HK-2 (cell line): ENCODE measurements around the gene ADGRL3.

Experiments
- DNase-seq: peaks from one replicate; pipeline ENCODE4 v3.0.0-alpha.2; 2018; ENCODE audit not compliant: unreplicated experiment

Gene ADGRL3

DNA sequence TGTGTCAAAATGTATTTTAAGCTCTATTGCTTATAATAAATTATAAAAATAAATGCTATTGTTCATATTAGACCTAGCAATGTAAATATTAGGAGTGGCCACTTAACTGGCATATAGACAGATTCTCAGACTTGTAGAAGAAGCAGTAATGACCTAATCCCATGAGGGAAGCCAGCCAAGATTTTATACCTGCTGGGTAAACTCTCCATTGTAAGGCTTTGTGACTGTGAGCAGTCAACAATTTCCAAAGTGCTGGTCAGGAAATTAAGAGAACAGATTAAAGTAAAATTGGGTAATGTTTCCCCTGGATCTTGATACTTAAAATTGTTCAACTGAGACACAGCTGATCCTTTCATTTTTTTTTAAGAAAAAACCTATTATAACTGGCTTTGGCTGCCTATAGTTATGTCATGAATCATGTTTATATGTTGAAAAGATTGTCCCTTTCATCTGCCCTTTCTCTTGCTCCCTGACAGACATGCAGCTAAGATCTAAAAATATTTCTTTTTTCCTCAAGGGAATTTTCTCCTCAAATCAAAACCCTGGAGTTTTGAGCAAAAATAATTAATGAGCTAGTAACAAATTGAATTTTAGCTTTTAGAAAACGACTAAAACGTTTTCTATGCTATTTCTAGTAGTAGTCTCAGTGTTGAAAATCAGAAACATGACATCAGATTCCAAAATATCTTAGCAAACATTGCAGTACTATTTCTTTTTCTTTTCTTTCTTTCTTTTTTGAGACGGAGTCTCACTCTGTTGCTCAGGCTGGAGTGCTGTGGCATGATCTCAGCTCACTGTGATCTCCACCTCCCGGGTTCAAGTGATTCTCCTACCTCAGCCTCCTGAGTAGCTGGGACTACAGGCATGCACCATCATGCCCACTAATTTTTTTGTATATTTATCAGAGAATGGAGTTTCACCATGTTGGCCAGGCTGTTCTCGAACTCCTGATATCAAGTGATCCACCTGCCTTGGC, 77.9 kb downstream of the ADGRL3 start:
- no peak for DNase-seq

DNA sequence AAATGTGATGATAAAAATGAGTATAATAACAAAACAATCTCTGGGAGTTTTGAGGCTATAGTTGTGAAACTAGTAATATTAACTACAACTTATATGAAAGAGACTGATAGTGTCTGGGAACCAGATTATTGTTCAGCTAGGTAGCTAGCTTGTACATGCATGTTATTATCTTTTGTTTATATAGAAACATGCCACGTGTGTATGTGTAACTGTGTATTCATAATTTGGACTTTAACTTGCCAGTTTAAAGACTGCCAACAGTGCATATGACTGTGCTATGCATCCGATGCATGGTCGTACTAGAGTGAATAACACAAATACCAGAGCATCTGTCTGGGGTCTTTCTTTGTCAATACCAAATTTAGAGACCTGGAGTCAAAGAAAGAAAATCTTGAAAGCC, 92.2 kb downstream of the ADGRL3 start:
- DNase-seq, result no peak

DNA sequence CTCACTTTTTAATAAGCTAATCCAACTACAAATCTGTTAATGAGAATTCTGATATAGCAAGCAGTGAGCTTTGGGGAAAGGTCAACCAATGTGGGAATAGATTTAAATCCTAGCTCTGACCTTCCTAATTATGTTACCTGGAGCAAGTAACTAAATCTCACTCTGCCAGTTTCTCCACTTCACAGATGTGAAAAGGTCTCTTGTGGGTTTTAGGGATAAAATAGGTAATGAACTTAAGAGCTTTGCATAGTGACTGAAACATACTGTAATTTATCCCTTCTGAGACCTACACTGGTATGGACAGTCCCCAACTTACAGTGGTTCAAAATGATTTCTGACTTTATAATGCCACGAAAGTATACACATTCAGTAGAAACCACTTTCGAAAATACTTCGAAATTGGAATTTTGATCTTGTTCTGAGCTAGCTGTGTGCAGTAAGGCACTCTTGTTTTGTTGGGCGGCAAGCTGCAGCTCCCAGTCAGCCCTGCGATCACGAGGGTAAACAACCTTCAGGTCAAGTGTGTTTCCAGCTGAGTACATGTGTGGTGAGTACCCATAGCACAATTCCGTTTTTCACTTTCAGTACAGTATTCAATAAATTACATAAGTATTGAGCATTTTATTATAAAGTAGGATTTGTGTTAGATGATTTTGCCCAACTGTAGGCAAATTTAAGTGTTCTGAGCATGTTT, 93.7 kb downstream of the ADGRL3 start:
- DNase-seq, result no peak

DNA sequence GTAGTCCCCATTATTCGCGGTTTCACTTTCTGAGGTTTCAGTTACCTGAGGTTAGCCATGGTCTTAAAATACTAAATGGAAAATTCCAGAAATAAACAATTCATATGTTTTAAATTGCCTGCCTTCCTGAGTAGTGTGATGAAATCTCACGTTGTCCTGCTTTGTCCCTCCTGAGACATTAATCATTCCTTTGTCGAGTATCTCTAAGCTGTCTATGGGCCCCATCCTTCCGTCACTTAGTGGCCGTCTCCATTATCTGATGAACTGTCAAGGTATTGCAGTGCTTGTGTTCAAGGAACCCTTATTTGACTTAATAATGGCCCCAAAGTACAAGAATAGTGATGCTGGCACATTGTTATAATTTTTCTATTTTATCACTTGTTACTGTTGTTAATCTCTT, 94.8 kb downstream of the ADGRL3 start:
- no peak for DNase-seq

DNA sequence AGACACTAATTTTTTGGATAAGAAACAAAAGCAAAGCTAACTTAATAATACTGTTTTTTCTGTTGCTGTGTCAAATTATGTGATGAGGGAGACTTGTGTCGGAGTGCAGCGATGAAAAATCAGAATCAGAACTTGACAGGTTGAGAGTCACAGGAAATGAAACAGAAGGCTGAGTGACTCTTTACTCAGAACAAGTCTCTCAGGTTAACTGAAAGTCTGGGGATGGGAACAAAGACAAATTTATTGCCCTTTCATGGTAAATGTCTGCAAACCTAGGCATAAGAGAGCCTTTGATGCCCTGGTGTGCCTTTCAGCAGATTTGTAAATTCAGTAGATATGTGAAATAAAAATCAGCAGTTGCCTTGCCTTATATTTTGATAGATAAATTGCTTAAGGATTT, 96.0 kb downstream of the ADGRL3 start:
- DNase-seq, result no peak

DNA sequence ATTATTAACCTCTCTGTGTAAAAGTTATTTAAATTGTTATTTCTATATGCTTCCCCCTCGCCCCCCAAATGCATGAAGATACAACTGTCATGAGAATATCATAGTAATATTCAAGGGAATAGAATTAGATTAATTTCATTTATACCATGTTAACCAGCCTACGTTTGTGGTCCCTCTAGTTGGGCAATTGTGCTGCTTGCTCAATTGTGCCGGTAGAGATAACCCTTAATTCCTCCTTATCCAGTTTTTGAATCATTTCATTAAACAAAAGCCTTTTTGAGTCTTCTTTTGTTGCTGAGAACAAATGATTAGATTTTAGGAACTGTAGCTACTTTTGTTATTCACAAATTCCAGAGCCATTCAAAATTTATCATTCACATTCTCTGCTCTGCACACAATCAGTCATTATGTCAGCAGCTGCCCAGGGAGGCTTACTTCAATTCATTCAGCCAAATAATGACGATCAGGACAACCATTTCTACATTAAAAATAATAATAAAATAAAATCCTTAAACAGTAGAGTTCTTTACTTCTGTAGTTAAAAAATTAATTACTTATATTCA, 98.1 kb downstream of the ADGRL3 start:
- DNase-seq, result no peak

DNA sequence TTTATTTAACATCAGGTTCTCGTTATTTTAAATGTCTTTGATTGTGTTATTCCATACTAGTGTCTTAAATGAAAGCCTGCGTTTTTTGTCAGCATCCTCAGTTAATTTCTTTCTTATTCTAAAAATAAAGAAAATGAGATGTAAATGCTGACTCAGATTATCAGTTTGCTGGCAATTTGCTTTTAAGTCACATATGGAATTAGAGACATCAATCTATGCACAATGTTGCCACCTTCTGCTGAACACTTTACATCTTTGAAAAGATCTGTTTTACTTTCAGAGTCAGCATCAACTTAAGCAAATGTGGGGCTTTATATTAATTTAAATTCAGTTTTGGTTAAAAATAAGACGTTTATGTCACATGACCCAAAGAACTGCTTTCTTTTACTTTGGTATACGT, 99.2 kb downstream of the ADGRL3 start:
- no peak for DNase-seq

DNA sequence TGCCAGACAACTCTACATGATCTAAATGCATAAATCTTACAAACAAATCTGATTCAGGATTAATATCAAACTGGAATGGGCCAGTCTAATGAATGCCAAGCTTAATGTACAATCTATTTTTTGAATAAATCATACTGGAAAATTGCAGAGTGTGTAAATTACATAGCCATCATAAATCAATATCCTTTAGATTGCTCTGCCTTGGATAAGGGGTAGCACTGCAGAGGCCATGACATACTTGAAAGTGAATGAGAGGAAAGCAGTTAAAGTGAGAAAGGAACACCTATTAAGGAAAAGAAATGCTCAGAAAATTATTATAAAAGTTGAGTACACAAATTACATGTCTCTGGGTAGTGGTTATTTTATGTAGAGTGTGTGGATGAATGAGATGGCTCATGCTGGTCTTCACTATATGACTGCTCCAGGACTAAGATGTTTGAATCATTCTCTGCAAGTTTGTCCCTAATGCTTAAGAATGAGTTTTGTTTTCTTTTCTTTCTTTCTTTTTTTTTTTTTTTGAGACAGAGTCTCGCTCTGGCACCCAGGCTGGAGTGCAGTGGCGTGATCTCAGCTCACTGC, 100.2 kb downstream of the ADGRL3 start:
- DNase-seq, result no peak

DNA sequence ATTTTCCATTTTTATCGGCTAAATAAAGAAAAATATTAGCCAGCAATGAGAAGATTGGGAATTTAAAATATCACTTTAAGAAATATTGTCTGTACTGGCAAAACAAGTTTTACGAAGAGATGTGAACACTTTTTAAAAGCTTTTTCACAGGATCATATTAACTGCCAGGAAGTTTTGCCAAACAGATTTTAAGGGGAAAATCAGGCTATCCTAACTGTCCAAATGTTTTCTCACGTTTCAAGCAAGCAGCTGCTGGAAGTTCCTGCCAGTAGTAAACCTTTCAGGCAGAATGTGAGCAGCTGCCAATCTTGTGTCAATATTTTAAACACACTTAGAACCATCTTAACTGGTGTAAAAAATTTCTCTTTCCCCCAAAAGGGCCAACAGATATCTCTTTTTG, 101.1 kb downstream of the ADGRL3 start:
- DNase-seq, result no peak

DNA sequence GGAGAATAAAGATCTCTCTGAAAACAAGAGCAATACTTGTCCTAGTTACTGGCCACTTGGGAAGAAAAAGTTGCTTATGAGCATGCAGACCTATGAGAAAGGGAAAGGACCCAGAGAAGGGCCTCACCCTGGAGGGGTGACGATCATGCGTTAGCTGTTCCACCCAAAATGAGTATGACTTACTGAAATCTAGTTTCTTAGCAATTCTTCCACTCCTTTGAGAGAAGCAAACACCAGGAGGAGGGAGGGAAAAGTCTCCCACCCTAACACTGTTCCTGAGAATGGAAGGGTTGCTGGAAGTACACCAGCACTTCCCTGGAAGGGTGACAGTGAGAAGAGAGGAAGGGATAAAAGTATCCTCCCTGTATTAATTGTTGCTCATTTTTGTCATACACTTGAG, 107.9 kb downstream of the ADGRL3 start:
- no peak for DNase-seq

DNA sequence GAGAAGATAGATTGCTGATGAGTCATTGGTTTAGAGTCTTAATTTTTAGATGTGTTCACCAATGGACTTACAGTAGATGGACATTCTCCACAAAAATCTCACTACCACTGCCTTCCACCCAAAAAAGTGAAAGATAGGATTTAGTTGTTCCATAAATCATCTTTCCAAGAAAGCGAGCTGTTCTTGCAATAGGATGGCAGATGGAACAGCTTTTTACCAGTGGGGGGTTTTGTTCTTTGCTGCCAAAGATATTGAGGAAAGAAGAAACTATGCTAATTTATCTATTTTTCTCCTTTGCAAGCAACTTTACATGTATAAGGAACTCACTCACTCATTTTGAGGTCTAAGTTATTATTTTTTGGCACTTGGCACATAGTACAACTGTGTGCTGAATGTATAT, 109.5 kb downstream of the ADGRL3 start:
- DNase-seq, result no peak

DNA sequence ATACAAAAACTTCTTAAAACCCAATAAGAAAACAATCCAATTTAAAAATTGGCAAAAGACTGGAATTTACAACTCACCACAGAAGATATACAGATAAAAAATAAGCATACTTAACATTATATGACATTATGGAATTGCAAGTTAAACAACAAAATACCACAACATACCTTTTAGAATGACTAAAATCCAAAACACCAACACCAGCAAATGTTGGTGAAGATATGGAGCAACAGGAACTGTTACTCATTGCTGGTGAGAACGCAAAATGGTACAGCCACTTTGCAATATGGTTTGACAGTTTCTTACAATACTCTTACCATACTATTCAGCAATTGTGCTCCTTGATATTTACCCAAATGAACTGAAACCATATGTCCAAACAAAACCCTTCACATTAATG, 112.4 kb downstream of the ADGRL3 start:
- DNase-seq, result no peak

DNA sequence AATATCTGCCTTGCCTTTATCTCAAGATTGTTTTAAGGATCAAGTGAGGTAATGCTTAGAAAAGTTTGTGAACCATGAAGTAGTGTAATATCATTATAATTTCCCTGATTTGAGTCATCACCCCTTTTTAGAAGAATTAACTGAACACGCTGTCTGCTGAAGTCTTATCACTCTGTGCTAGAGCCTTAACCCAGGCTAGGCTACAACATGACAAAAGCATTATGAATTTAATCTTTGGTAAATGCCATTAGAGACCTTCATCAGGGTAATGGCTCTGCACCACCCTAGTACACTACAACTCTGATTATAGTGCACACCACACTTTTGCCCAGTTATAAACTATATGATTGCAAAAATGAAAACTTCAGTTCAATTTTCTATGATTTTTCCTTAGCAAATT, 118.3 kb downstream of the ADGRL3 start:
- DNase-seq, result no peak

DNA sequence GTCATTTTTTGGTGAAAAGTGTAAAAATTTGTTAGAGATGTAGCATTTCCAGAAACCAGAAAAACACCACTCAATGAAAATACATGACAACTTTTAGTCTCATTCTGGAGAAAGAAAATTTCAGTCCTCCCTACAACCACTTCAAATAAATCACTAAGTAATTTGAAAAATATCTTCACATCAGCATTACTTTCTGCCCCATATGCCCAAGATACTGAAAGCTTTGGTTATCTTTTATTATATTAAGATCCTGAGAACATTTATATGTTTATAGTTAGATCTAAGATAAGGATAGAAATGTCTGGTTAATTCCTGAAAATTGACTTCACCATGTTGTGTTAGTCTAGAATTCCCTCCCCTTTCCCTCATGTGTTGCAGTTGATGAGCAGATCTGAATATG, 119.0 kb downstream of the ADGRL3 start:
- DNase-seq, result no peak

DNA sequence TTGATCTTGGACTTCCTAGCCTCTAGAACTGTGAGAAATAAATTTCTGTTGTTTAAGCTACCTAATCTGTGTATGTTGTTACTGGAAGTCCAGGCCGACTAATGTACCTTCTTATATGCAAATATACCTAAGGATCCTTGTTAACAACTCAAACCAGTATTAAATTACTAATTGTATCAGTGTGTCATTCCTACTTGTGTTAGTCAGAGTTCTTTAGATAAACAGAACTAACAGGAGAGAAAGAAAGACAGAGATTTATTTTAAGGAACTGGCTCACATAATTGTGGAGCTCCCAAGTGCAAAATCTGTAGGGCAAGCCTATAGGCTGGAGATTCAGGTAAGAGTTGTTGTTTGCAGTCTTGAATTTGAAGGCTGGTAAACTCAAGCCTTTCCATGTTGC, 120.0 kb downstream of the ADGRL3 start:
- DNase-seq, result no peak

DNA sequence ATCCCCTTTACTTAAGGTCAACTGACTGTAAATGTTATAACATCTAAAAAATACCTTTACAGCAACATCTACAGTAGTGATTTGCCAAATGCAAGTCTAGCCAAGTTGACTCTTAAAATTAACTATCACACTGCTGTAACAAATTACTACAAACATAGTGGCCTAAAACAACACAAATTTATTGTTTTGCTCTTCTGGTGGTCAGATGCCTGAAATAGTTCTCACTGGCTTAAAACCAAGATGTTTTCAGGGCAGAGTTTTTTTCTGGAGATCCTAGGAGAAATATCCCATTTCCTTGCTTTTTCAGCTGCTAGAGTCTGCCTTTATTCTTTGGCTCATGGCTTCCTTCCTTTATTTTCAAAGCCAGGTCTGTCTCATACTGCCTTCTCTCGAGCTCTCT, 120.5 kb downstream of the ADGRL3 start:
- no peak for DNase-seq

DNA sequence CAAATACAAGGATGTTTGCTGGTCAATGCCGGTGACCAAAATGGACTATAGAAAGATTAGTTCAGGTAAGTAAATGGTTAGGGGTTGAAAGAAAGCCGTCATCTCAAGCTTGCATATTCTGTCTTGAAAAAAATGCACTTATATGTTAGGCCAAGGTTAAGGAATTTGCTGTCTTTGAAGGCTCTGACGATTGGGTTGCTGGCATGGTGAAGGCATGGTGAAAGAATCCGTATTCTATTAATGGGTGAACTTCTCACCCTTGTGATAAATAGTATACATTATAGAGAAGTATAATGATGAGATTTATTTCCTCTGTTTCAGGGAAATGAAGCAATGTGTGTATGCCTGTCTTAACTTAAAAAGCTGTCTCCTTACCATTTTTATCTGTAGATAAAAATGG, 132.6 kb downstream of the ADGRL3 start:
- DNase-seq, result no peak

DNA sequence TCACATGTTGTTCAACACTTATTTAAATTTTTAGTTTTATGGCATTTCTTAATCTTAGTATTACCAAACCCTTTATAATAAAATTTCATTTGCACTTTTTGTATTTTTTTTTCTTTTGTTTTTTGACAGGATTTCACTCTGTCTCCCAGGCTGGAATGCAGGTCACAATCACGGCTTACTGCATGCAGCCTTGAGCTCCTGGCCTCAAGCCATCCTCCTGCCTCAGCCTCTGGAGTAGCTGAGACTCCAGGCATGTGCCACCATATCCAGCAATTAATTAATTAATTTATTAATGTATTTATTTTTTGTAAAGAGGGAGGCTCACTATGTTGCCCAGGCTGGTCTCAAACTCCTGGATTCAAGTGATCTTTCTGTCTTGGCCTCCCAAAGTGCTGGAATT, 133.4 kb downstream of the ADGRL3 start:
- DNase-seq, result no peak

DNA sequence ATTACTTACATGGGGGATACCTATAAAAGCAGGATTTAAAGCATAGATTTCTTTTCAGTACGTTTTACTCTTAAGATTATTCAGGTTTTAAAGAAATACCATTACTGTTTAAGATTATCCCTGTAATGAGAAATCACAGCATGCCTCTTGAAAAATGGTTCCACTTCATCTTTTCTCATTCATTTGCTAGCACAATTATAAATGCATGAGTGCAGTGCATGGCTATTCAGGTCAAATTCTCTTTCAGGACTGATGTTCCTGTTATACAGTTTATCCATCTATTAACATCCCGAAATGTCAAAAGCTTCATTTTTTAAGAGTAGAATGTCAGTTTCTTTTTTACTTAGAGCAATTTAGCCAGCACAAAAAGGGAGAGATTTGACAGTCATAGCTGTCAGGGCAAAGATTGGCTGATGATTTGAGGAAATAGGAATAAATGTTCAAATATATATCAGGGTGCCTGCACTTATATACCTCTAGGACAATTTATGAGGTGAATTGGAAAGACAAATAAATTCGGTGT, 135.2 kb downstream of the ADGRL3 start:
- no peak for DNase-seq

DNA sequence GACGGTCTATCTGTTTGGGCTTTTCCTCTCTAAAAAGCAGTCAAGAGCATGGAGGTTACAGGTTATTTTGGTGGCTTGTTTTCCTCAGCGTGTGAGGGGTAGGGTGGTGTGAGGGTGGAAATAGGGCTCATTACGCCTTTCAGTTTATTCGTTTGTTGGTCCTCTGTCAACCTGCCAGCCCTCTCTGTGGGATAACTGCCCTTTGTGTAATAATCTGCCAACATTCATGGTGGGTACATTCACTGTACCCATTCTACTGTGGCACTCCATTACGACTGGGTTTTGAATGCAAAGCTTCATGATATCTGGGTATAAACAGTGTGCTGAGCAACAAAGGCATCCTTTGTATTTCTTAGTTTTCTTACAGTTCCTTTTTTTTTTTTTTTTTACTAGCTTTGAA, 136.4 kb downstream of the ADGRL3 start:
- no peak for DNase-seq

DNA sequence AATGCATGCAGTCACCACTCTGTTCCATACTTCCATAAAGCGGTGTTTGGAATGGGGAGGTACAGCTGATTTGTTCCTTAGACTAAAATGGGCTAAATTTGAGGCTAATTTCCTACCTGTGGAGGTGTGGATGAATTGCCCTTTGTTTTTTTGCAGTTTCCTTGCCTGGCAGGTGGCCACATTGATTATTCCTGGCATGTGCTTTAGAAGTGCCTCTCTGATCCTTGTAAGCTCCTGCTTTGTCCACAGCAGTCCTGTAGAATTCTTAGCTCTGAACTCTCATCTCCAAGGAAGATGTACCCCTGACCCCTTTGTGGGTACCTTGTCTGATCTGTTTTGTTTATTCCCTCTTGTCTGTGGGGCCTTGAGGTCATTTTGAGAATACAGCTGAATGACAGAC, 136.8 kb downstream of the ADGRL3 start:
- DNase-seq, result no peak

DNA sequence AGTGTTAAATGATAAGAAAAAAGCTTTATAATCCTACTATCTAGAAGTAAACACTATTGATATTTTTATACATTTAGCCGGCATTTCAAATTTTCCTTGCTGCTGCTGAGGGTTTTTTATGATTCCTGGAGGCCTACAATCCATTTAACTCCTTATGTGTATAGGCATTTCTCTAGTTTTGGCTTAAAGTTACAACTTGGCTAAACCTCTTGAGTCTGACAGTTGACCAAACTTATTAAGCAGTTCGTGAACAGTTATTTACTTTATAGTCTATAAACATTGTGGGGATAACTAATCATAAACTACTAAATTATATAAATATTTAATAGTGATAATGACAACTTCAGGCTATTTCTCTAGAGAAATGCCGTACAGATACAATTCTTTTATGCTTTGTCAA, 141.9 kb downstream of the ADGRL3 start:
- no peak for DNase-seq
